Activated T-cell treated with anti-CD3 and anti-CD28 coated beads for 48 hours (primary cell): ENCODE measurements around the gene THSD7A.
"Not testable (repeated sequence)": the region's sequence is repeated elsewhere in the genome, so short reads cannot be mapped to it uniquely, and the experiment has no call there.

Experiments
- DNase-seq: peaks from one replicate; pipeline ENCODE4 v3.0.0-alpha.2; 2020; ENCODE audit warnings: low read depth

The THSD7A gene

DNA sequence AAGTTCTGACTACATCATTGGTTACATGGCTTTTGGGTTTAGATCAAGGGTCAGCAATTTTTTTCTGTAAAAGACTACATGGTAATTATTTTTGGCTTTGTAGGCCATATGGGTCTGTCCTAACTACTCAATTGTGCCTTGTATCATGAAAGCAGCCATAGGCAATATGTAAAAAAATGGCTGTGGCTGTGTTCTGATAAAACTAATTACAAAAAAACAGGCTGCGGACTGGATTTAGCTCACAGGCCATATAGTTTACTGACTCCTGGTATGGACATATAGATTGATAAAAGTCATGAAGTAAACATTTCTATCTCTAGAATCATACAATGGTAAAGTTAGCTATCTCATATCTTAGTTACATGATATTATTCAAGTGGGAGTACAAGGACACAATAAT is 375.4 kb downstream of the THSD7A start:
- no peak for DNase-seq

GRCh38 chr7:11452476-11452875 is 379.5 kb downstream of the THSD7A start:
- no peak for DNase-seq

DNA sequence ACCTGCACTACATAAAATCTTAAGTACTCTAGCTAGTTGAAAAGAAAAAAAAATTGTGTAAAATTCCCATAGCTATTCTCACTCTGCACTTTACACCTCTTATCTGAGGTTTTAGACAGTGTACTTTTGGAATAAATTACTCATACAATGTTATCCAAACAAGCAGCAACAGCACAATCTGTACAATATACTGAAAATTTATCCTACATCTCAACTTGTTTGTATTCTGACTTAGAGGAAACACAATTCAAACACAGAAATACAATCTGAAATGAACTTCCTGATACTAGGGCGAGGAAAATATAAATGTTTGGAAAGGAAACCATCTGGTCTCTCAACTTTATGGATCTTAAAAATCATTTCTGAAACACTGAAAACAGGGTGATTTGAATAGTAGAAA is 381.7 kb downstream of the THSD7A start:
- DNase-seq, result no peak

- DNase-seq, result no peak
Observed at GRCh38 chr7:11449316-11449715, 382.7 kb downstream of the THSD7A start.

GRCh38 chr7:11448323-11448722 is 383.7 kb downstream of the THSD7A start:
- DNase-seq, result no peak

DNA sequence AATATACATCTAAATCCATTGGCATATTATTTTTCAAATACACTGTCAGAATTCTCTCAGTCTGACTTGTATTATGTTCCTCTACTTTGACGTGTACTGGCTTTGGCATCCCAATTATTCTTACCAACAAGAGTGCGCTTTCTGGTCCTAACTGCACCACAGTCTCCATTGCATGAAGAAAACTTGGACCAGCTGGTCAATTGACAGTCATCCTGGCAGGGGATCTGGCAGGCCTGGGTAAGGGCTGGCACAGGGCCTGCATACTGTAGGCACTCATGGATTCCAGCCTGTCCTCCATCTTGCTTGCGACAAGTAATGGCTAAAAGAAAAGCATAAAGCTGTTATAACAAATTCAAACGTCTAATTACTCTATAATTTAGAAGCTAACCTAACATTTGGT is 384.9 kb downstream of the THSD7A start:
- no peak for DNase-seq

- not testable (repeated sequence) for DNase-seq
Observed at GRCh38 chr7:11443934-11444333, 388.1 kb downstream of the THSD7A start.

DNA sequence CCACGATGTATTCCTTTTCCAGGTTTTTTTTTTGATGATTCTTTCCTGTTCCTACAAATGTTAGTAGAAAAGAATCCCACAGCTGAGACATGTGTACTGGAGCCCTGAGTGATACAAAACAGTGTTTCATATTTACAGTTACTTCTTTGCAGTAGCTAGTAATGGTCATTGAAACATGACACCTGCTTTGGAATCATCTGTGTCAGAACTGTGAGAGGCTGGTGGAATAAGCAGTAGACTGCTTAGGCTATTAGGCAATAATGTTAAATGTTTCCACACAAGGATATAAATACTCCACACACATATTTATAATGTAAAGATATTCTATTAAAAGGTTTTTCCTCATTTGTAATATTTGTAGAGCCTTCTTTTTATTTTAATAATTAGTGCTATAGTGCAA is 394.0 kb downstream of the THSD7A start:
- DNase-seq, result no peak

GRCh38 chr7:11436773-11437524 is 395.0 kb downstream of the THSD7A start:
- no peak for DNase-seq

DNA sequence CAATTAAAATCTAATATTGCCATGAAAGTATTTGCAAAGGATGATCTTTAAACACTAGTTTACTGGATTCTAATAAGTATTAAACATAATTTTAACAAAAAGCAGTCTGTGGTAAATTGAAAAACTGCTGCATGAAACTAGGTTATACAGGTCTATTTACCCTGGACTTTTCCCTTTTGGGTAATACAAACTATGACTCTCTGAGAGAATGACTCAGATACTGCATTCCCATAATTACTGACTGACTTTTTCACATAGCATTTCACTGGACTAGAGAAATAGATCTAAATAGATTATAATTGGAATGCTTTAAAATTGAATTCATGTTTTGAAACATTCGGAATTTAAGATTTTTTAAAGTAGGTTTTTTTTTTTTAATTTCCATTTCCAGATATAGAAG is 395.7 kb downstream of the THSD7A start:
- DNase-seq, result no peak

- DNase-seq, result no peak
Observed at GRCh38 chr7:11434366-11434765, 397.6 kb downstream of the THSD7A start.

GRCh38 chr7:11430841-11431240 is 401.2 kb downstream of the THSD7A start:
- DNase-seq, result no peak

DNA sequence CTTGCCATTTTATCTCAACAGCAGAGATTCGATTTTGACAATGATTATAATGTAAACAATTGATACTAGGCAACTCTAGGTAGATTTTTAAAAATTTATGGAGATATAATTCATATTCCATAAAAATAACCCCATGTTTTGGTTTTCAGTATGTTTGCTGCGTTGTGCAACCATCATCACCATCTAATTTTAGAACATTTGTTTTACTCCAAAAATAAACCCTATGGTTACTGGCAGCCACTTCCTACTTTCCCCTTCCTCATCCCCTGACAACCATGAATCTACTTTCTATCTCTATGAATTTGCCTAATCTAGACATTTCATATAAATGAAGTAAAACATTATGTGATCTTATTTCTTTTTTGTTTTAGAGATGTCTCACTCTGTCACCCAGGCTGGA is 401.9 kb downstream of the THSD7A start:
- no peak for DNase-seq

DNA sequence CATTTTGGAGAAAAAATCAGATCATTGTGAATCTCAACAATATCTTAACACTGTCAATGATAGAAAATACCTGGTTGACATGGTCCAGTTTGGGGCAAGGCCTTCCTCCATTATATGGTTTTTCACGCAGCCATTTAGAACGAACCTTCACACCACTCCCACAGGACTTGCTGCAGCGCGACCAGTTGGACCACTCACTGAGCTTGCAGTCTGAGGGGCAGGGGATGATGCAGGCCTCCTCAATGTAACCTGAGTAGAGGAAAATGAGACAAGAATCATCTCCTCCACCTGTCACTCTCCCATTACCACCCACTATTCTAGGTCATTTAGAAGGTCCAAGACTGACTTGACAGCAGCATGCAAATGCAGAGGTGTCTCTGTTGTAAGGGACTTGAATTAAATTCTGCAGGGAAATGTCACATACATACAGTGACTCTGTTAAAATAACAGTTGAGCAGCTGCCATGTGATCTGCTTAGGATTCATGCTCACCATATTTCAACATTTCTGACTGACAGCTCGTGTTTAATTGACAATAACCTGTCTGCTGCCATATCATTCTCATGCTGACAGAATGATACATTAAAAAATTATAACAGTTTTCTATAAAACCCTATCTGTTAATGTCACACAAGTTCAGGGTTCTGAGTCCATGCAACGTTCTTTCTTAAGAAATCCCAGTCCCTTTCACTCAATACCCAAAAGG is 403.0 kb downstream of the THSD7A start:
- DNase-seq, result no peak

DNA sequence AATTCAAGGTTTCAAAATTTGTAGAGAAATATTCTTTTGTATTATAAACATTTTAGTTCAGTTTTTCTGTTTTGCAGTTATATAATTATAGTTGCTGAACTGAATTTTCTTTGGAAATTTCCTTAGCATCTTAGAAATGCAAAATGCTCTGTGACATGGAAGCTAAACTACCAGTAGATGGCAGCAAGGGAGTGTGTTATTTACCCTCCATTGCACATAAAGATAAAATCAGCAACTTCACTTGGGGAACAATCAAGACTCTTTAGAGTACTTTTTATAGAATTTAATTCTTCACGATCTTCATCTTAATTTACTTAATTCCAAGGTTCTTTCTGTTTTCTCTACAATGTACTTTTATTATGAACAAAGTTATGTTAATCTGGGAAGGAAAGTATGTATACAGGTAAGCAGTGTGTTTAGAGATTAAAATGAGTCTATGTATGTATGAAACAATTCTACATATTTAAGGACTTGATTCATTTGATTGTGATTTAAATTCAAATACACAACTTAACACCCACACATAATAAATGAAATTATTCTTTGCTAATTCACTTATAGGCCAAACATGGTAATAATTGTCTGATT is 404.2 kb downstream of the THSD7A start:
- no peak for DNase-seq

DNA sequence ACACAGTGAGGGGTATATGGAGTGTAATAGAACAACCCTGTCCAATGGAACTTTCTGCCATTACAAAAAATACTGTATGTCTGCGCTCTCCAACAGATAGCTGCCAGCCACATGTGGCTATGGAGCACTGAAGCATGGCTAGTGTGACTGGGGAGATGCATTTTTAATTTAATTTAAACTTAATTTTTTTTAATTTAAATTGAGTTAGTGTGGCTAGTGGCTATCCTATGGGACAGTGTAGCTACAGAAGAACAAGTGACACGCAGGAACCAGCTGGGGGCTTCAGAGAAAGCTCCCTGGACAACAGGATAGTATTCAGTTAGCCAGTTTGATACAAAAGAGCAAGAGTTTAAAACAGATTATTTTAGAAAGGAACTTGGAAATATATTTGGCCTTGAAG is 408.0 kb downstream of the THSD7A start:
- no peak for DNase-seq

DNA sequence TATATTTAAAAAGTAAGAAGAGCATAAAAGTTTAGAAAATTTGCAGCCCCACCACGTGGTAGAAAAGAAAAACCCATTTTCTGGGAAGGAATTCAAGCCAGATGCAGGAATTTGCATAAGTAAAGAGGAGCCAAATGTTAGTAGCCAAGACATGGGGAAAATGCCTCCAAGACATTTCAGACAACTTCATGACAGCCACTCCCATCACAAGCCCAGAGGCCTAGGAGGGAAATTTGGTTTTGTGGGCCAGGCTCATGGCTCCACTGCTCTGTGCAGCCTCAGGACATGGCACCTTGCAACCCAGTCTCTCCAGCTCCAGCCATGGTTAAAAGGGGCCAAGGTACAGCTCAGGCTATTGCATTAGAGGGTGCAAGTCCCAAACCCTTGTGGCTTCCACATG is 411.9 kb downstream of the THSD7A start:
- DNase-seq, result no peak

DNA sequence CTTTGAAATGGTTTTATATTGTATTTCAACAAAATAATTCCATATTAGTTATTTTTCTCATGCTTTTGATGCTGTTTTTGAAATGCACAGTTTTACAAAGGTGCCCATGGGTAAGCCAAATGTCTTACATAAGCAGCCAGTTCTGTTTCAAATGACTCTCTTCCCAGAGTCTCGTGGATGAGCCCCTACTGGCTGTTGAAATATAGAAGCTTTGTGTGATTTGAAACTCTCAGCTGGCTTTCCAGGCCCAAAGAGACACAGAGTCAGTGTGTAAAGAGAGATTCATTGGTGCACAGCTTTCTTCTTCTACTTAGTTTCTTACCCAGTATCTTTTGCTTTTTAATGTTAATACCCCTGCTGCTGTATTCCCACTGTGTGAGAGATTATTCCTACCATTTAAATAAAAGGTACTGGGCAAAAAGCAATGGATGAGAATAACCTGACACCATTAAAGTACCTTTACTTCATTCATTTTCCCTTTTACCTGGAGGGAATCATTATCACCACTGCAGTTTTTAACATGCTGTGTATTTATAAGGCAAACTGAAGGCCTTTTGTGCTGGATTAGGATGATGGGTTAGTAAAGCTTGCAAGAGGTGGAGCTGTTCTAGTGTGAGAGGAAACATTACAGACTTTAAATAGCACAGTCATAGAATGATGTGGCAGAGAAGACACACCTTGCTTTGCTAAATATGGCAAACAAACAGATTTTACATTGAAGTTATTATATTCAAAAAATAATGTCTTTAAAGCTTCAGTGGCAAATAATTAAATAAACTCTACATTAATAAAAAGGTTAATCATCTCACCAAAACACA is 415.1 kb downstream of the THSD7A start:
- no peak for DNase-seq

DNA sequence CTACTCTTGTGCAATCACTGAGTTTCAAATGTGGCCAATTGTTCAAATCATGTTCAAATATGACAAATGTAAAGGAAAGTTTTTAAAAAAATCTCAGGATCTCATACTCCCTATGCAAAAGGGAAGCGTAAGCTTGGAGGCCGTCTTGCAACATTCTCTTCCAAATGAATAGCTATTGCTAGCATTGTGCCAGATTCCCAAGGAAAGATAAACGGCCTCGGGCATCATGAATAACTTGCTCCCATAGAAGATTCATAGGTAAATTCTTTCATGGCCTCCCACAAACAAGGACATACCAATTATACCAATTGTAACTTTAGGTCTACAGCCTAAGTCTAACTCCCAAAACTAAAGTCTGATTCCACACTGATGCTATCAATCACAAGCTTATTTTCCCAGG is 416.9 kb downstream of the THSD7A start:
- no peak for DNase-seq

DNA sequence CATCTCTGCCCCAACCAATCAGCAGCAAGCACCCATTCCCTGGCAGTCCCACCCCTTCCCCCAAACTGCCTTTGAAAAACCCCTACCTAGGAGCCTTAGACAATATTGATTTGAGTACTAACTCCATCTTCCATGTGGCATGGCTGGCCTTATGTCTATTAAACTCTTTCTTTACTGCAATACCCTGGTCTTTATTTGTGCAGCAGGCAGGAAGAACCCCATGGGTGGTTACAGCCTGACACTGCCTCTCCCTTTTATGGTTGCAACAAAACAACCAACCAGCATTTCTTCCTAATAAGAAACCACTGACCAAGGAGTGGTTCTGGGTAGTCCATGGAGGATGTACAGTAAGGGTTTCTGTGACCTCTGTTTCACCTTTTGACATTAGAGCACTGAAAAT is 418.1 kb downstream of the THSD7A start:
- DNase-seq, result no peak

DNA sequence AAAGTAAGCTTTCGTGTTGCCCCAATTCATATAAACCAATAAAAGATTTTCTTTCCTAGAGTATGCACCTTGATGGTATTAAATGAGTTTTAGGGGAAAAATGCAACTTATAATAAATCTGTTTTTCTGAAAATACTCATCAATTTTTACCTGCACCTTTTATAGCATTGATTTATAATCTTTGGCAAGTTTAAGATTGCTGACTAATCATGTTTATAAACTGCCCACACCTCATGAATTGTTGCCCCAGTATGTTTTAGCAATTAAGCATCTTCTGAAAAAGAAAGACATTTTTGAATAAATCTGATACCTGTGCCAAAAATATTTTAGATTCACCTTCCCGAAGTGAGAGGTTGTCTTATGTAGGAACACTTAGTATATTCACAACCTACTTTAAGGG is 420.0 kb downstream of the THSD7A start:
- no peak for DNase-seq
